Astrocyte of the spinal cord (primary cell): ENCODE measurements around the gene TSPAN19.

ENCODE experiments used
- DNase-seq: peaks from one replicate; pipeline ENCODE4 v3.0.0; 2011; ENCODE audit warnings: low read depth, low spot score
- H3K4me3 ChIP-seq: 2 replicates; pipeline ENCODE4 v1.5.1; 2011; ENCODE audit warnings: low read depth, mild to moderate bottlenecking, low read length, moderate library complexity
- in situ Hi-C: cut with HindIII; loops from 2 replicates; pipeline ENCODE4 v1.10.0; 2017; ENCODE audit warnings: low sequenced_read_pairs
- TF ChIP-seq, protein P1 (sequence below): IDR thresholded peaks from 2 replicates; pipeline ENCODE4 v1.5.1; 2012; ENCODE audit warnings: low read depth, mild to moderate bottlenecking, low read length, inconsistent platforms

Gene TSPAN19

DNA sequence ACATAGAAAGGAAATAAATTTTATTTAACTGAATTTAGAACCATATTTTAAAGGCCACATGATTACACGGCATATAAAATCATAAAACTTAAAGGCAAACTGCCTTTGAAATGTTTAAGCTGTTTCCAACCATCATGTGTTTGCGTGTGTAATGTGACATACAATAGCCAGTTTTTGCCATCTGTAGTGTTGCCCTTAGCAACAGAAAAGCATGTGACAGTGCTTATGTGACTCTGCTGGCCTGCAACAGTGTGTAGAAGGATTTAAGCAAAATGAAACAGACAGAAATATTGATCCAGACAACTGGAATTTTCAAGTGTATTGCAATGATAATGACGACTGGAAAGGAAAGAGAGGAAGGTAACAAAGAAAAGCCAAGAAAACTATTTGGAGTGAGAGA lies 49.5 kb downstream of the TSPAN19 start:
- TF ChIP-seq, protein P1, sequence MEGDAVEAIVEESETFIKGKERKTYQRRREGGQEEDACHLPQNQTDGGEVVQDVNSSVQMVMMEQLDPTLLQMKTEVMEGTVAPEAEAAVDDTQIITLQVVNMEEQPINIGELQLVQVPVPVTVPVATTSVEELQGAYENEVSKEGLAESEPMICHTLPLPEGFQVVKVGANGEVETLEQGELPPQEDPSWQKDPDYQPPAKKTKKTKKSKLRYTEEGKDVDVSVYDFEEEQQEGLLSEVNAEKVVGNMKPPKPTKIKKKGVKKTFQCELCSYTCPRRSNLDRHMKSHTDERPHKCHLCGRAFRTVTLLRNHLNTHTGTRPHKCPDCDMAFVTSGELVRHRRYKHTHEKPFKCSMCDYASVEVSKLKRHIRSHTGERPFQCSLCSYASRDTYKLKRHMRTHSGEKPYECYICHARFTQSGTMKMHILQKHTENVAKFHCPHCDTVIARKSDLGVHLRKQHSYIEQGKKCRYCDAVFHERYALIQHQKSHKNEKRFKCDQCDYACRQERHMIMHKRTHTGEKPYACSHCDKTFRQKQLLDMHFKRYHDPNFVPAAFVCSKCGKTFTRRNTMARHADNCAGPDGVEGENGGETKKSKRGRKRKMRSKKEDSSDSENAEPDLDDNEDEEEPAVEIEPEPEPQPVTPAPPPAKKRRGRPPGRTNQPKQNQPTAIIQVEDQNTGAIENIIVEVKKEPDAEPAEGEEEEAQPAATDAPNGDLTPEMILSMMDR: no peak
- no peak for DNase-seq
- no peak overlapping the region for H3K4me3 ChIP-seq
- in situ Hi-C loops: no loop called here

DNA sequence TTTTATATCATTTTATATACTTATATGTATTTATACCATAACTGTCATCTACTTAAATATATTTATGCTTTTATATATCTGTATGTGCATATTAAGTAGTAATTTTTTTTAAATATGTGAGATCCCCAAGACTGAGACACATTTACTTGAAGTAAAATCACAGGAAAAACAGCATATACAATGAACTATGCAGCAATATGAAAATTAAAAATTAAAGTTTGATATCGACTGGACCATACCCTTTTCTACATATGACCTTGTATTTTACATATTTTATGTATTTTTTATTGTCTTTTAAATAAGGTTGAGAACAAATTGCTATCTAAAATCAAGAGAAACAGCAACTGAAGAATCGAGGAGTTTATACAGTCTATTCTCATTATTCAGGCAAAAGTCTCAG lies 50.0 kb downstream of the TSPAN19 start:
- TF ChIP-seq, protein P1: no peak
- DNase-seq: no peak
- in situ Hi-C loops: no loop called here
- no peak overlapping the region for H3K4me3 ChIP-seq

DNA sequence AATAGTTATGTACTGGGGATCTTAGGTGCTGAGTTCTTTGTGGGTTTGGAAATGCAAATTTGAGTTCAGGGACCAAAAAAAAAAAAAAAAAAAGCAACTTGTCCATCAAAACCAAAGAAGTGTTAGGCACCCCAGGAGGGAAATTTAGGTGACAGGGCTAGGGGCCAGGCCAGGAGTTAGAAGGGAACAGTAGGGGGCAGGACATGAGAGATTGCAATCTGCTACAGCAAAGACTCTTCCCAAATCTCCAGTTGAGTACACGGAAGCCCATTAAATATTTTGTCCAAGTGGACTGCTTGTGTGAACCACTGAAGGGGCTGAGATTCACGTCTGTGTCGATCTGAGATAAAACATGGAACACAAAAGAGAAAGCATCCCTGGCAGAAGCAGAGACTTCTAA lies 52.8 kb downstream of the TSPAN19 start:
- DNase-seq: no peak
- in situ Hi-C loops: no loop called here
- H3K4me3 ChIP-seq: no peak overlapping the region
- TF ChIP-seq, protein P1: no peak

DNA sequence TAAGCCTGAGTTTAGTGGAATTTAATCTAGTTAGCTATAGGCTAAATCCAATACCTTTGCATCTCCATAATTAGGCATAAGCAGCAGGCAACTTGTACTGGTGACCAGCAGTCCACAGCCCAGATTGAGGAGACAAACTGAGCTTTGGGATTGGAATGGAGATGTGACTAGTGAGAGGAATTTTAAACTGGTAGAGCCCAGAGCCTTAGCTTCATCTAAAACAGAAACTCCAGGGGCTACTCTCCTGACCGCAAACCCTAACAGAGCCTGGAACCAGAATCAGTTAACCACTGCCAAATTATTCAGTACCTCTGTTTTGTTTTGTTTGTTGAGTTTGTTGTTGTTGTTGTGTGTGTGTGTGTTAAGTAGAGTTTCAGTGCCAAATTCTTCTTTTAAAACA lies 53.2 kb downstream of the TSPAN19 start:
- in situ Hi-C loops: no loop called here

DNA sequence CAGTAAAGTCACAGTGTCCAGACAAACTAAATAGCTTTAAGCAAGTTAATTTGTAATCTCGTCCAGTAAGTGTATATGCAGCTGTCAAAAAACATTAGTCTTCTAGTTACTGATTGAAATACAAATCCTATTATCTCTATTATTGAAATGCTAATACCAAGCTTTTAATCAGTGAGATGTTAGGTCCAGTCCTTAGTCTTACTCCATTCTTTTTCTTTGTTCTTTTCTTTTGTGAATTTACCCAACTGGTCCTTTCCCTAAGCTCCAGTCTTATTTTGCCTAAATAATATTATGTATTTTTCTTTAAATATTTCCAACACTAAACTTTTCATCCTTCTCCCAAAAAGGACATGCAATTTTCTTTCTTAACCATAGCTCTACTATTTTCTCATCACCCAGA lies 57.2 kb downstream of the TSPAN19 start:
- H3K4me3 ChIP-seq: no peak overlapping the region
- no peak for DNase-seq
- TF ChIP-seq, protein P1: no peak
- in situ Hi-C loops: no loop called here

More for the DNA sequence above, 53.2 kb downstream of the TSPAN19 start:
- no peak for DNase-seq
- TF ChIP-seq, protein P1: no peak
- H3K4me3 ChIP-seq: no peak overlapping the region

DNA sequence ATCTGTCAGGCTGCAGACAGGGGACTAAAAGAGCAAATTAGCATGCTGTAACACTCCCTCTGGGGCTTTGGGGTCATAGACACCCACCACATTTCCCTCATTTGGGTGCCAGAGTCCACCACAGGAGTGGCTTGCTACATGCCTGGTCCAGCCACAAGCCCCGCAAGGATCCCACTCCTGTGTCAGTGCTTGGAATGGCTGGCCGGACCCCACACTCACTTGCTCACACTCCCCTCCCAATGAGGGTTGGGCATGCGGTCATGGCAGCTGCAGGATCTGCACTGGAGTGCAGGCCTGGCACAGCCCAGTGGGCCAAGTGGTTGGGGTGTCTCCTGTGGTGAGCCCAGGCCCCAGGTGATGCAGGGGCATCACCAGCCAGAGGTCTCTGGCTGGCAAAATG lies 59.9 kb downstream of the TSPAN19 start:
- in situ Hi-C loops: no loop called here
- DNase-seq: no peak
- TF ChIP-seq, protein P1: no peak
- H3K4me3 ChIP-seq: no peak overlapping the region

DNA sequence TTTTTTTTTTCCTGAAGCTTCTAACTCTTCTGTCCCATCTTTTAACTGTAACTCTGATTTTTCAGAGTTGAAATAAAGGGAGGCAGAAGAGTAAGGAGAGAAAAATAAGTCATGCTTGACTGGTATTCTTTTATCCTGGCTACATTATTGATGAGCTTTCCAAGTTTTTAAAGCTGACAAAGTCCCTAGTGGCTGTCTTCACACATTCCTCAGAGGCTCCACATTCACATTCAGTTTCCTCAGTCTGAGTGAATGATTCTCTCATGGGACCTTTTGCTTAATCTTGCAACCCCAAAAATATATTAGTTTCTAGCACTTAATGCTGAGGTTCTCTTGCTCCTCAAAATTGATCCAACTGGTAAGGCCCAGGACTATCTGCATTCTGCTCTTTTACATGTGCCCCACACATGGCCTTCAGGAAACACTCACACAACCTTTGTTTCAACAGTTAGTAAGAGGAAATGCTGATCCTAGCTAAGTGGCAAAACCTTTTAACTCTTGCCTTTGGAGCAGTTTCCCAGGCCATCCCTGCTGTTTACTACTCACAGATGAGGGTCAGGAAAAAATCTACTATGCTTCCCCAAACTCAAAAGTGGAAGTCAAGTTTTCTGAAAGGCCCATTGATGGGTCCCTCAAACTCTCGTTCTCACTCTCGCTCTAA lies 61.8 kb downstream of the TSPAN19 start:
- TF ChIP-seq, protein P1: no peak
- in situ Hi-C loops: no loop called here
- H3K4me3 ChIP-seq: no peak overlapping the region
- no peak for DNase-seq
